HG02943 (cell line): Measurements from ENCODE around the gene HMX1.

ENCODE experiments used
- ATAC-seq: cut with Tn5 transposase; IDR thresholded peaks from one replicate; pipeline ENCODE4 v1.9.1; 2021; ENCODE audit warnings: mild to moderate bottlenecking, low read depth, moderate library complexity; ENCODE audit not compliant: unreplicated experiment

HMX1 gene

DNA sequence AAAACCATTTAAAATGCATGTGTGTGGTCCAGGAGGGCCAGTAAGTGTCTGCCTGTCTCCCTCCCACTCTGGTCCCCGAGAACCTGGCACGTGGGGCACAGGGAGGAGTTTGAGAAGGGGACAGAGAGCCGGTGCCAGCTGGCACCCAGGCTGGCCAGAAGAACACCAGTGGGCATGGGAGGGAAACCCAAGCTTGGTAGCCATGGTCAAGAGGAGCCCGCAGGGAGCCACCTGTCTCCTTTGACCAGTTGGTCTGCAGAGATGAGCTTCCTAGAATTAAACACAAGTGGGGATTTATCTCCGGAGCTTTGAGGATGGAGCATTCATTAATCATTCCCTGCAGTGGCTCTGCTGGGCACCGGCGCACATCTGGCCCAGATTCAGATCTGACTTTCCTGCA is 41.6 kb downstream of the HMX1 start:
- ATAC-seq: no peak

DNA sequence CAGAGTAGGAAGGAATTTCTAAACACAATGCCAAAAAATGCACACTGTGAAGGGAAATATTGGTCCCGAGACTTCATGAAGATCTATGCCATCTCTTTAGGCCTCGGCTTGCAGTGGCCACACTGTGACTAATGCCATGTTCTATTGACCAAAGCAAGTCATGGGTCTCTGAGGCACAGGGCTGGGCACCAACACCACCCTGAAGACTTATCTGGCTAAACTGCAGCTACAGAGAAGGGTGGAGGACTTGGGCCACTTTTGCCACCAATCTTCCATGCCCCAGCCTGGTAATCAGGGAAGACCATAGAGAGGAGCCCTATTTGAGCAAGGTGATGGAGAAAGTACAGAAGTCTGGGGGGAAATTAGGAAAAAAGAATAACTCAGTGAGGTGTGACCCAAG is 42.1 kb downstream of the HMX1 start:
- no peak for ATAC-seq

DNA sequence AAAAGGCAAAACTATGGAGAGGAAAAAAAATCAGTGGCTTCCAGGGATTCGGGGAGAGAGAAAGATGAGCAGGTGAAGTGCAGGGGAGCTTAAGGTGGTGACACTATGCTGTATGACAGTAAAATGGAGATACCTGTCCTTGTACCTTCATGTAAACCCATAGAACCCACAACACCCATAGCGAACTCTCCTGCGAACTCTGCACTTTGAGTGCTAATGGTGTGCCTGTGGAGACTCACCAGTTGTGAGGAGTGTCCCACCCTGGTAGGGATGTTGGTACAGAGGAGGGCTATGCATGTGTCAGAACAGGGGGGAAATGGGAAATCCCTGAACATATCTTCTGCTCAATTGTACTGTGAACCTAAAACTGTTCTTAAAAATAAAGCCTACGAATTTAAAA is 42.8 kb downstream of the HMX1 start:
- ATAC-seq: no peak

DNA sequence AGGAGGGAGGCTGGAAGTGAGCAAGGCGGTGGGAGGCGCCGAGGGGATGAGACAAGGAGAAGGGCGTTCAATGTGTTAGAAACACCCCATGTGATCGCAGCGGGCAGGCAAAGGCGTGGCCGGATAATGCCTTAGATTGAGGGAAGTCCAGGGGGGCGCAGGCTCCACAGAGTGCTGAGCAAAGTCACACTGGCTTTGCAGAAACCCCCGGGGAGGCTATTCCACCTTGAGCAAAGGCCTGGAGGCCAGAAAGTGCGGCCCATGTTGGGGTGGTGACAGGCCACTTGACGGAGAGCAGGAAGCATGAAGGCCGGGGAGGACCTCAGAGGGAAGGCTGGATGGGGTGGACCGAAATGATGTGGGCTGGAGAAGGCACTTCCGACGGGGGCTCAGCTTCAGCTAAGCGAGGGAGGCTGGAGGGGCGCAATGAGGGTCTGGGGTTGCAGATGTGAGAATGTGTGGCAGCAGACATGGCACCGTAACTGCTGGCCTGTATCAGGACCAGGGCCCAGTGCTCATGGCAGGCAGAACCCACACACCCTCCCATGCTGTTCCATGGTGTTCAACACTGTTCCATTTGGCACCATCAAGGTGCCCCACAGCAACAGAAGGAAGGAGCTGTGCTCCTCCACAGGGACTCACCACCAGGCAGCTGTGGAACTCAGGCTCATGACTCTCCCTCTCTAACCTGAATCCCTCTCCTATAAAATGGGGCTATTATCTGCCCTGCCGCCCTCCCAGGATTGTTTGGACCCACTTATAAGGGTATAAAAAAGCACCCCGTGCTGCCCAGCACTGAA is 50.3 kb downstream of the HMX1 start:
- ATAC-seq: no peak

DNA sequence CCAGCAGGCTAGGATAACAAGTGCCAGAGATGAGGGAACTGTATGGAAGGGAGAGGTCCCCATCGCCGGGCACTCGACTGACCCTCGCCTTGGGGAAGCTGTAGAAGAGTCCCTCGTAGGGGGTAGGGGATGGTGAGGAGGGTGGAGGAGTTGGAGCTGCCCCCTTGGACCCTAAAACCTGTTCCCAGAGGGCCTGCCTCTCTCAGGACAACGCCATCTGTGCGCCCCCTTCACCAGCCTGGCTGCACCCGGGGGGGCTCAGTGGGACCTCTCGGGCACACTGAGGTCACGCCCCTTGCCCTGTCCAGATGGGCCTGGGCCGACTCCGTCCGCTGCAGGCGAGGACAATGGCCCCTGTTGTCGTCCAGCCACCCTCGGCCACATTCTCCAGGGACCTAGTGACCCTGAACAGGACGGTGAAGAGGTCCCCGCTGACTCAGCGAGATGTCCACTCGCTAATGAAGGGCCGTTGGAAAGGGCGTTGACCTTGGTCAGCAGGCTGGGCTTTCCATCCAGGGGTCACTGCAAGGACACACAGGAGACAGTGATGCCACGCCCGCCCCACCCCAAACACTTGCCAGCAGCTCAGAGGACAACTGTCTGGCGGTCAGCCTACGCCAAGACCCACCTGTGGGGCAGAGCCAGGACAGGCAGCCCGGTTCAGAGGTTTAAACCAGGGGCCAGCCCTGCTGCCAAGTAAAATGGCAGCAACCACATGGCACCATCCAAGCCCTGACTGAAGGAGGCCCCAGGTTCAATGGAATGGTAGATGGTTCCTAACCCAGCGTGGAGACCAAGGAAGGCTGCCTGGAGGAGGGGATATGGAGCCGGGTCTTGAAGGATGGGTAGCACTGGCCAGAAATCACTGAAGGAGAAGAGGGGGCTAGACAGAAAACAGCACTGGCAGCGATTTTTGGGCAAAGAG is 51.2 kb downstream of the HMX1 start:
- no peak for ATAC-seq

DNA sequence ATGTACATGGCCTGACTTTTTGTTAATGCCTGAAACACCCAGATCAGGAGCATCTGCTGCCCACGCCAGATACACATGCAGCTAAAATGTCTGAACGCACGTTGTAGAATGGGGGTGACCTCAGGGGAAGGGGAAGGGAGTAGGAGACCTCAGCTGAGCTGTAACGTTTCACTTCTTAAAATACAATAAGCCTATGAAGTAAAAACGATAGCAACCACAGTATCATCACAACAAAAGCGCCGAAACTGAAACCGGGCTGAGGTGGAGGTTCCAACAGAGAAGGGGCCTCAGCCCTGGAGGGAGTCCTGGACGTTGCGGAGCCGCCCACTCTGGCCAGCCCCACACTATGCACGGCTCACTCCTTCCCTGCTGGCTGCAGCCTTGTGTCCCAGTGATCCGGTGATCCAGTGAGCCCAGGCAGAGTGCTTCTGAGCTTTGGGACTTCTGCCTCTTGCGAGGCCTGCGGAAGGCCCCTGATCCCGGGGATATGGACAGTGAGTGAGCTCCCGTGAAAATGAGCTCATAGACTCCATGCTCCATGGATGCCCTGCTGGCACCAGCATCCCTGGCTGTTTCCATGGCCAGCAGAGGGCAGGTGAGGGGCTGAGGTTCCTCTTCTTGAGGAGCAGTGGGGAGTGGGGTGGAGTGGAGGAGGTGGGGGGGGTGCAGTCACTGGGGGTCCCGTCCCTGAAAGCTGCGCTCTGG is 52.0 kb downstream of the HMX1 start:
- ATAC-seq: no peak

DNA sequence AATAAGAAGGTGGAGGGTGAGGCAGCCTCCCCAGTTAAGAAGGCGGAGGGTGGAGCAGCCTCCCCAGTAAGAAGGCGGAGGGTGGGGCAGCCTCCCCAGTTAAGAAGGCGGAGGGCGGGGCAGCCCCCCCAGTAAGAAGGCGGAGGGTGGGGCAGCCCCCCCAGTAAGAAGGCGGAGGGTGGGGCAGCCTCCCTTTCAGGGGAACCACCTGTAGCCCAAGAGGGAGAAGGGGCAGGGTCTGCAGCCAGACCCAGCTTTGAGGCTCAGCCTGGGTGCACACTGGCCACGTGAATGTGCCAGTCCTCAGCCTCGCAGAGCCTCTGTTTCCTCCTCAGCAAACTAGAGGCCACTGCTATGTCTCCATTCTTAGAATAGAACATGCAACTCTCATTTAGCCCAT is 52.6 kb downstream of the HMX1 start:
- ATAC-seq: no peak

DNA sequence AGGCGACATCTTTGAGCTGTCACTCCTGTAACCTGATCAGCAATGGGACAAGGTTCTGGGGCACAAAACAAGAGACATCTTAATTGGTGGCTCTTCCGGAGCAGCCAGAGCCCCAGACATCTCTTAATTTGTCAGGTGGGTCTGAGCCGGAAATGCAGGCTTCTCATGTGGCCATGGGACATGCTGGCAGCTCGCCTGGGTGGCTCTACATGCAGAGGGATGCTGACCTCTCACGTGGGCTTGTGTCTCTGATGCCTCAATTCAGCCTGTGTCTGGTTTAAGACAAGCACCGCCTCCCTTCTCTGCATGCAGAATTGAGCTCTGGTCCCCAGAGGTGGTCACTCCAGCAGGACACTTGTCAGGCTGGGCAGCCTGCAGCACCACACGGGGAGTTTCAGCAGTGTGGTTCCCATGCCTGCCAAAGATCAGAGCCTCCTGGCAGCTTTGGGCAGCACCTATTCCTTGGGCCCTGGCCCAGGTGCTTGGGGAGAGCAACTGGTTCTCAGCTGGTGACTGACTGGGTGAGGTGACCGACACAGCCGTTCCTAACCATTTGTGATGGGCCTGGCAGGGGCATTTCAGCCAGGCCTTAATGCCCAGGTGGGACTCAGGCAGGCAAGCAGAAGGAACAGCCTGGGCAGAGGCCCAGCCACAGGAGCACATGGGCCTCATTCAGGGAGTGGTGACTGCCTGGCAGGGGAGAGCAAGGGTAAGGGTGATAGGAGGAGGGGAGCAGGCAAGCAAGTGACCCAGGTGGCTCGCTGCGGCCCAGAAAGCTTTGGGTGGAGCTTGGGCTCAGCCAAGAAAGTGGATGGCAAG is 53.4 kb downstream of the HMX1 start:
- ATAC-seq: no peak

DNA sequence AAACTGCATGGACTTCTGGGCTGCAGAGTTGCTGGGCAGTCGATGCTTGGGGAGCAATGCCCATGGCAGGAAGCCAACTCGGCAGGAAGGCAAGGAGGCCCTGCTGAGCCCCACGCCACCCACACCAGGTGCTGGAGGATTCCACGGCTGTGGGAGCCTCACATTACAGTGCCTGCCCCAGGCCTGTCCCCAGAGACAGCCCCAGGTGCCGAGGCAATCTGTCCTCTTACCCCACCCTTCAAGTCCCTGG is 53.9 kb downstream of the HMX1 start:
- no peak for ATAC-seq

DNA sequence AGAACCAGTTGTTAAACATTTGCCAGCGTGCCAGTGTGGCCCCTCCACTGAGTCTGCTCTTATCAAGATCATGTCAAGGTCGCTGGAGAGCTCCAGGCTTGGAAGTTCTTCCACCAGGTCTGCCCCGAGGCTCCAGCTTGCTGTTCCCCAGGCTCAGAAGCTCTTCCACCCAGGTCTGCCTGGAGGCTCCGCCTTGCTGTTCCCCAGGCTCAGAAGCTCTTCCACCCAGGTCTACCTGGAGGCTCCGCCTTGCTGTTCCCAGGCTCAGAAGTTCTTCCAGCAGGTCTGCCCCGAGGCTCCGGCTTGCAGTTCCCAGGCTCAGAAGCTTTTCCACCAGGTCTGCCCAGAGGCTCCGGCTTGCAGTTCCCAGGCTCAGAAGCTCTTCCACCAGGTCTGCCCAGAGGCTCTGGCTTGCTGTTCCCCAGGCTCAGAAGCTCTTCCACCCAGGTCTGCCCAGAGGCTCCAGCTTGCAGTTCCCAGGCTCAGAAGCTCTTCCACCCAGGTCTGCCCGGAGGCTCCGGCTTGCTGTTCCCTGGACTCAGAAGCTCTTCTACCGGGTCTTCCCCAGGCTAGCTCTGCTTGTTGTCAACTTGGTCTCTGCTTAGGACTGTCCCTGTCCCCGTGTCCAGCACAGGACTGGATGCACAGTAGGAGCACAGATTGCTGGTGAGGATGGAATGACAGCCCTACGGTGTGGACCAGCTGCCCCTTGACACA is 54.4 kb downstream of the HMX1 start:
- no peak for ATAC-seq
